Measurements from ENCODE around the gene OR2F1. TPM values are rescaled to one million over a fixed set of nuclear protein-coding genes. Genes with fewer than 3 reads are reported as not detected.

Gene OR2F1
- polyA plus RNA-seq, 3 donors = 0.17 to 0.22 TPM; not detected in 1

- DNase-seq = no peak
These were observed 1.2 kb upstream of the OR2F1 start for GRCh38 chr7:143953421-143953820.

GRCh38 chr7:143954135-143954534 lies 509 bp upstream of the OR2F1 start:
- DNase-seq = no peak

GRCh38 chr7:143958781-143959180 lies 4.1 kb downstream of the OR2F1 start:
- DNase-seq = no peak

- no peak for DNase-seq
These were observed 6.4 kb downstream of the OR2F1 start for GRCh38 chr7:143960813-143961610.

DNA sequence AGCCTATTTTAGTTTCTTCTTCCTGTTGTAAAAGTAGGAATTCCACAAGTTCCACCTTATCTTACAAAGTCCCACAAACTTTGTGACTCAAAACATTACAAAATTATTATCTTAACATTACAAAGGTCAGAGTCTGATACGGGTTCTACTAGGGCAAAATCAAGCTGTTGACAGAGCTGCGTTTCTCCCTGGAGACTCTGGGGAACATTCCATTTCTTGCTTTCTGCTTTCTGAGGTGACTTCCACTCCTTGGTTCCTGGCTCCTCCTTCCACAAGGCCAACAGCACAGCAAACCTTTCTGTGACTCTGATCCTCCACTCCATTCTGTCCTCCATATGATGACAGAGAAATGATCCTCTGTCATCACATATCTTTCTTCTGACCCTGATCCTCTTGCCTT lies 10.6 kb downstream of the OR2F1 start:
- no peak for DNase-seq

DNA sequence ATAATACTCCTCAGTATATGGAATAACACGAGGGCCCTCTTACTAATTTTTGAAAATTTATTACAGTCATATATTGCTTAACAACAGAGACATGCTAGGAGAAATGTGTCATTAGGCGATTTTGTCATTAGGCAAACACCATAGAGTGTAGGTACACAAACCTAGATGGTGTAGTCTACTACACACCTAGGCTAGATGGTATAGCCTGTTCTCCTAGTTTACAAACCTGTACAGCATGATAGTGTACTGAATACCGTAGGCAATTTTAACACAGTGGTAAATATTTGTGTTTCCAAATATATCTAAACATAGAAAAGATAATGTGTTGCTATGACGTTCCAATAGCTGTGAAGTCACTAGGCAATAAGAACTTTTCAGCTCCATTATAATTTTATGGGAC lies 12.8 kb downstream of the OR2F1 start:
- no peak for DNase-seq

GRCh38 chr7:143973870-143974416 lies 19.3 kb downstream of the OR2F1 start:
- no peak for DNase-seq

- no peak for DNase-seq
These were observed 19.8 kb downstream of the OR2F1 start for GRCh38 chr7:143974459-143974858.

DNA sequence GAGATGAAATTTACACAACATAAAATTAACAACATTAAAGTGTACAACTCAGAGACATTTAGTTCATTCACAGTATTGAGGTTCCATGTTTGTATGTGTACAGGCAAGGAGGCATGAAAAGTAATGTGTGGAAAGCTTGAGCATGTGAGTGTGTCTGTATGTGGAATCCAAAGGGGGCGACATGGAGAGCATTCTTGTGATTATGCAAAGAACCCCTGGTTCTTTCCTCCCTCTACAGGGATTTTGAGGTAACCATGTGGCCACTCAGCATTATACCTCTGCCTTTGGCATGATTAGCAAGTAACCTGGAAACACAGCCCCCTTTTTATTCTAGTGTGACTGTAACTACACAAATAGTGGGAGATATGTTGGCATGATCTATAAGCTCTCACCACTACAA lies 21.0 kb downstream of the OR2F1 start:
- DNase-seq = no peak

- no peak for DNase-seq
These were observed 23.9 kb downstream of the OR2F1 start for GRCh38 chr7:143978585-143978984.

- DNase-seq = no peak
These were observed 24.7 kb downstream of the OR2F1 start for GRCh38 chr7:143979359-143979758.

DNA sequence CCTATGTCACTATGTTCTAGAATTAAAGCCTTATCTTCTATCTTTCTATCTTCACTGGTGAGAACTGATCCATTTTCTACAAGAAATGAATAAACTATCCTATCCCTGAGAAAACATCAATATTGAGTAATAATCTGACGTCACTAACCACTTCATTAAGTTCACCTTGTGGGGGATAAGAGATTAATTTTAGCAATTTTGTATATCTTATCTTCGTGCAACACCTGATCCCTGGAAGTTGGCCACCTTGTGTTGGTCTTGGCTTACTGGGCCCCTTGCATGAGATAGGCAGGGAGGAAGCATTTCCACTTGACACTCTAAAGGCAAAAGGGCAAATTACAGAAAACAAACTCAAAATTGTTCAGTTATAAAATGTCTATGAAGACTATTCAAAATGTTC lies 25.4 kb downstream of the OR2F1 start:
- no peak for DNase-seq

- no peak for DNase-seq
These were observed 26.3 kb downstream of the OR2F1 start for GRCh38 chr7:143980746-143981510.

DNA sequence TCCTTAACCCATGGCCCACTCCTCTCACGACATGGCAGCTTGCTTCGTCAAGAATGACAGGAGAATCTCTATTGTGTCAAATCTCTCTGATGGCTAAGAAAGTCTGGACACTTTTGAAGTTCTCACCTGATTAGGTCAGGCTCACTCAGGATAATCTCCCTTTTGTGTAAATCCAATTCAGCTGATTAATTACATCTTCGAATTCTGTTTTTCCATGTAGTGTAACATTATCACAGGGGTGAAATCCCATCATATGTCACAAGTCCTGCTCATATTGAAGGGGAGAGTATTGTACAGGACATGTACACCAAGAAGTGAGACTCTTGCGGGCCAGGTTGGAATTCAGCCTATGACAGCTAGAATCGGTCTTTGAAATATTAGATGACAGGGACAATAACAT lies 29.3 kb downstream of the OR2F1 start:
- DNase-seq = no peak

GRCh38 chr7:143987513-143987912 lies 32.9 kb downstream of the OR2F1 start:
- no peak for DNase-seq

- no peak for DNase-seq
These were observed 34.5 kb downstream of the OR2F1 start for GRCh38 chr7:143988976-143989745.

- DNase-seq = no peak
These were observed 38.0 kb downstream of the OR2F1 start for GRCh38 chr7:143992670-143993069.

- DNase-seq = no peak
These were observed 39.3 kb downstream of the OR2F1 start for GRCh38 chr7:143993924-143994323.

DNA sequence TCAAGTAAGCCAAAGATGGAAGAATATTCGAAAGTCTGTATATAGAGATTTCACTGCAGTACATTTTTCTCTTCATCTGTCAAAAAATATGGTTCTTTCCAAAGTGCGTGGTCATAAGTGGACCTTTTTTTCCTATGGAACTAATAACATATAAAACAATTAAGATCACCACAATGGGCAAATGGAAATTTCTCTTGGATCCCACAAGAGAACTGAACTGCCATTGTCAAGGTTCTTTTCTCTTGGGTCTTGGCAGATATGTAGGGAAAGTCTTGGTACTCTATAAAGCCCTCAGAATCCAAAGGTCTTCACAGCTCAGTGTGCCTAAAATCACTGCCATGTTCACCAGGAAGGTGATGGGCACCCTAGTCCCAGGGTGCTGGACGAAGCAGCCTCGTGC lies 45.4 kb downstream of the OR2F1 start, which contains the start of gene OR6B1:
Gene OR6B1 (plus strand): TSS at position 301 of the 400 bp plus-strand sequence. CDS start 3,677 bp downstream, outside the sequence.
- DNase-seq = no peak

DNA sequence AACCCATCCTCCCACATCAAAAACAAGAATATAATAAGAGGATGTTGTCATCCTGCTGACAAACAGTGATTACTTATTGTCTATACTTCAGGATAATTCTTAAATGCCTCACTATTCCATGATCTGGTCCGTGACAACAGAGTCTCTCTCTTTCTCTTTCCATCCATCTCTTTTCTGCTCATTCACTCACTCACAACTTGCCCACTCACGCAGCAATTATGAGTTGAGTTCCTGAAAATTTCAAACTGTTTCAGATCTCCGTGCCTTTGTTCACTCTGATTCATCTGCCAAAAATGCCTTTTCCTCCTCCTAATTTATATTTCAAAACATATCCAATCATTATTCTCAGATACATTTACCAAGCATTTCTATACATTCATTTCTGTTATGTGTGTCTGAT lies 46.9 kb downstream of the OR2F1 start:
- no peak for DNase-seq

DNA sequence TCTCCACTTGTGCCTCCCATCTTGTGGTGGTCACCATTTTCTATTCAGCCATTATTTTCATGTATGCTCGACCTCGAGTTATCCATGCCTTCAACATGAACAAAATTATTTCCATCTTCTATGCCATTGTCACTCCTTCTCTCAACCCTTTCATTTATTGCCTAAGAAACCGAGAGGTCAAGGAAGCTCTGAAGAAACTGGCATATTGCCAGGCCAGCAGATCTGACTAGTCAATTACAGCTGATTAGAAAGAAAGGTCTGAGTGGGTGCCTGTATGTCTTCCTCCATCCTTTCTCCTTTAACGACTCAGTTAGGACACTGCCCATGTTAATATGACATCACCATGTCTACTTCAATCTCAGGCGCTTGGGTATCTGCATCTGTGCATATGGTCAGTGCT lies 50.1 kb downstream of the OR2F1 start:
- no peak for DNase-seq

GRCh38 chr7:144006029-144006691 lies 51.5 kb downstream of the OR2F1 start:
- DNase-seq = no peak

All from renal pelvis (tissue), 4 donors.